CD4-positive, alpha-beta T cell (primary cell): Measurements from ENCODE around the gene RILPL2. TPM values are rescaled to one million over a fixed set of nuclear protein-coding genes. Genes with fewer than 3 reads are reported as not detected.
"Not testable (repeated sequence)": the region's sequence is repeated elsewhere in the genome, so short reads cannot be mapped to it uniquely, and the experiment has no call there.

Experiments
- ATAC-seq: fragments of 200-7000 bp; cut with Tn5 transposase; one replicate; pipeline ENCODE4 v1.10.0; 2022; ENCODE audit warnings: mild to moderate bottlenecking; ENCODE audit not compliant: poor library complexity
- CTCF ChIA-PET: fragments of 350-600 bp; sonication (Branson Sonifier 250); formaldehyde crosslinking; loops from one replicate; lab custom pipeline; 2021; ENCODE audit warnings: antibody characterized with exemption, inconsistent platforms; lab: Charles Lee
- POLR2A ChIA-PET: fragments of 350-600 bp; sonication (Branson Sonifier 250); formaldehyde crosslinking; loops from one replicate; lab custom pipeline; 2021; ENCODE audit warnings: antibody characterized with exemption, inconsistent platforms; lab: Charles Lee
- DNase-seq, 14 experiments: peaks; one replicate each; pipeline ENCODE4 v3.0.0-alpha.2; 2013 to 2020; ENCODE audit warnings: mixed read lengths in 2 of 14
- H3K27ac ChIP-seq, 2 donors: one replicate each; pipeline versions ENCODE4 v1.5.1 to v1.7.0; 2013; ENCODE audit warnings: low read length in 2 of 2, low read depth in 1 of 2, mild to moderate bottlenecking in 1 of 2
- H3K27me3 ChIP-seq, 2 experiments: 1 replicate in 1 of 2; 2 replicates in 1 of 2; pipeline versions ENCODE4 v1.6.1 to v1.7.0; 2013; ENCODE audit warnings: low read length in 2 of 2, control low read depth in 1 of 2, mild to moderate bottlenecking in 1 of 2, moderate library complexity in 1 of 2; ENCODE audit not compliant: insufficient read depth in 2 of 2, control insufficient read depth in 1 of 2
- H3K36me3 ChIP-seq: one replicate; pipeline ENCODE4 v1.6.1; 2013; ENCODE audit warnings: low read length, control low read depth; ENCODE audit not compliant: insufficient read depth
- H3K4me1 ChIP-seq: one replicate; pipeline ENCODE4 v1.6.1; 2013; ENCODE audit warnings: low read length, control low read depth; ENCODE audit not compliant: insufficient read depth
- H3K4me3 ChIP-seq: one replicate; pipeline ENCODE4 v1.5.1; 2013; ENCODE audit warnings: mild to moderate bottlenecking, low read length, moderate library complexity
- H3K9me3 ChIP-seq, 2 experiments: 1 replicate in 1 of 2; 2 replicates in 1 of 2; pipeline versions ENCODE4 v1.6.1 to v1.7.0; 2013; ENCODE audit warnings: low read length in 2 of 2, mild to moderate bottlenecking in 2 of 2, control low read depth in 1 of 2, moderate library complexity in 1 of 2; ENCODE audit not compliant: control insufficient read depth in 1 of 2, insufficient read depth in 1 of 2
- H3K27ac Mint-ChIP-seq: one replicate; pipeline ENCODE4 v1.8.0; 2020; ENCODE audit warnings: mixed read lengths
- H3K27me3 Mint-ChIP-seq: one replicate; pipeline ENCODE4 v1.8.0; 2021; ENCODE audit warnings: mixed read lengths
- H3K36me3 Mint-ChIP-seq: one replicate; pipeline ENCODE4 v1.8.0; 2021; ENCODE audit warnings: low read depth, mixed read lengths
- H3K4me1 Mint-ChIP-seq: one replicate; pipeline ENCODE4 v1.8.0; 2021; ENCODE audit warnings: low read depth, mixed read lengths
- H3K4me3 Mint-ChIP-seq: one replicate; pipeline ENCODE4 v1.8.0; 2020; ENCODE audit warnings: mild to moderate bottlenecking, mixed read lengths
- H3K9me3 Mint-ChIP-seq: one replicate; pipeline ENCODE4 v1.8.0; 2020; ENCODE audit warnings: mixed read lengths
- CTCF ChIP-seq: fragments of 200-600 bp; IDR thresholded peaks from one replicate; pipeline ENCODE4 v1.8.0; 2022; ENCODE audit warnings: antibody characterized with exemption, mild to moderate bottlenecking
- intact Hi-C, 2 experiments: fragments of 100-400 bp; cut with DNase I in 1 of 2; cut with micrococcal nuclease in 1 of 2; formaldehyde crosslinking; loops; one replicate each; pipeline versions ENCODE4 v1.15.1 to v1.9.0; 2023 to 2025; cut with DNase I, micrococcal nuclease
- total RNA-seq, 174 experiments: library from RNA in 2 of 174; stranded (reverse) in 2 of 174; gene quantifications; one replicate each; pipeline ENCODE4 v1.2.3 and lab custom pipeline; 2021 to 2026

The RILPL2 gene
- total RNA-seq, 2 experiments from 2014 or later, result 4.9 to 5.5 TPM

GRCh38 chr12:123457980-123458779 is 21.7 kb upstream of the RILPL2 start, which contains the start of gene SNRNP35:
Gene SNRNP35 (plus strand): TSS chr12:123458139. CDS start chr12:123465541, 7,402 bp downstream.
- H3K27ac ChIP-seq, result peak within 1 kb of the TSS; percentile 98 to 100
- peak; percentile 73 to 93 (median 84) for DNase-seq
- no peaks in the 10 kb centered on the region for H3K27me3 Mint-ChIP-seq
- peaks cover 34% of the 10 kb centered on the region for H3K4me1 Mint-ChIP-seq
- H3K27ac Mint-ChIP-seq, result peak within 1 kb of the TSS; percentile 100
- peaks cover 3% of the 10 kb centered on the region for H3K36me3 ChIP-seq
- TF ChIP-seq CTCF, result no peak
- CTCF ChIA-PET, result interaction anchor here (0.6 to 2.4 kb wide), 9 partner anchors 10 to 561 kb away, joined by 3 to 7 read pairs (median 3); no protein-coding TSS in a partner anchor
- peak within 1 kb of the TSS; percentile 93 for H3K4me3 ChIP-seq
- H3K36me3 Mint-ChIP-seq, result peaks cover 30% of the 10 kb centered on the region
- no peaks in the 10 kb centered on the region for H3K9me3 Mint-ChIP-seq
- peak; percentile 77 for ATAC-seq
- peak within 1 kb of the TSS; percentile 100 for H3K4me3 Mint-ChIP-seq
- H3K27me3 ChIP-seq, result no peaks in the 10 kb centered on the region
- no peaks in the 10 kb centered on the region for H3K9me3 ChIP-seq
- peaks cover 38% of the 10 kb centered on the region for H3K4me1 ChIP-seq
- intact Hi-C loops, result loop anchor here (1.0 to 5.0 kb wide), 5 partner anchors 66 to 124 kb away; partner anchors contain the start of genes KMT5A (in 1 of the 2), RILPL1 (in 1 of the 2), SBNO1 (in 1 of the 2) and TMED2 (in 1 of the 2)
- POLR2A ChIA-PET, result interaction anchor here (0.6 to 4.0 kb wide), 22 partner anchors 9 to 483 kb away, joined by 3 to 60 read pairs (median 4); partner anchors contain the start of genes DDX55, KMT5A, MPHOSPH9 and MTRFR

- Mint-ChIP-seq H3K27ac (peak overlapping the region; percentile 40), H3K4me3 (peak overlapping the region; percentile 4), H3K4me1 (peaks cover 20% of the 10 kb centered on the region), H3K9me3 (no peaks in the 10 kb centered on the region), H3K27me3 (no peaks in the 10 kb centered on the region), H3K36me3 (peaks cover 9% of the 10 kb centered on the region)
- no peaks in the 10 kb centered on the region for H3K27me3 ChIP-seq
- intact Hi-C loops, result no loop called here
- DNase-seq (no peak), ATAC-seq (no peak)
- H3K4me3 ChIP-seq, result no peak overlapping the region
- no peaks in the 10 kb centered on the region for H3K9me3 ChIP-seq
- TF ChIP-seq CTCF, result no peak
- H3K4me1 ChIP-seq, result peaks cover 14% of the 10 kb centered on the region
- H3K36me3 ChIP-seq, result peaks cover 3% of the 10 kb centered on the region
- ChIA-PET CTCF (interaction anchor here (1.2 kb wide), 1 partner anchor 17 kb away, joined by 4 read pairs; no protein-coding TSS in a partner anchor), POLR2A (no interaction called here)
- no peak overlapping the region for H3K27ac ChIP-seq
Measured at GRCh38 chr12:123453165-123453564, 16.7 kb upstream of the RILPL2 start.

- H3K9me3 Mint-ChIP-seq, H3K36me3 ChIP-seq, H3K27ac Mint-ChIP-seq, H3K27me3 ChIP-seq, H3K4me3 Mint-ChIP-seq, DNase-seq, H3K36me3 Mint-ChIP-seq, ATAC-seq, intact Hi-C loops, H3K27me3 Mint-ChIP-seq, H3K9me3 ChIP-seq, H3K27ac ChIP-seq, H3K4me3 ChIP-seq: not testable (repeated sequence)
- POLR2A ChIA-PET, result interaction anchor here (1.1 to 1.7 kb wide), 3 partner anchors 17 to 87 kb away, joined by 4 to 8 read pairs (median 6); partner anchors contain the start of gene SBNO1
- CTCF ChIA-PET, result interaction anchor here (0.6 to 1.2 kb wide), 3 partner anchors 16 to 930 kb away, joined by 3 to 4 read pairs (median 3); no protein-coding TSS in a partner anchor
- peaks cover 16% of the 10 kb centered on the region for H3K4me1 Mint-ChIP-seq
- peaks cover 20% of the 10 kb centered on the region for H3K4me1 ChIP-seq
Measured at GRCh38 chr12:123452276-123452550, 15.7 kb upstream of the RILPL2 start.
